Fibroblast of skin of left quadriceps (primary cell): ENCODE data around the gene SMURF2.
A peak's percentile ranks its signal among the peaks of the same experiment; 100 is the strongest.

Experiments
- DNase-seq, 2 experiments: peaks; one replicate each; pipeline ENCODE4 v3.0.0-alpha.2; 2013; ENCODE audit warnings: low read depth in 2 of 2

Gene SMURF2

GRCh38 chr17:64538508-64539130 lies 123.5 kb downstream of the SMURF2 start:
- DNase-seq = no peak

- no peak for DNase-seq
Measured at GRCh38 chr17:64537488-64537887, 124.6 kb downstream of the SMURF2 start.

- no peak for DNase-seq
Measured at GRCh38 chr17:64536913-64537312, 125.2 kb downstream of the SMURF2 start.

- no peak for DNase-seq
Measured at GRCh38 chr17:64535357-64535756, 126.8 kb downstream of the SMURF2 start.

GRCh38 chr17:64534187-64534586 lies 127.9 kb downstream of the SMURF2 start:
- no peak for DNase-seq

- DNase-seq = no peak
Measured at GRCh38 chr17:64533784-64534183, 128.3 kb downstream of the SMURF2 start.

- DNase-seq = no peak
Measured at GRCh38 chr17:64532409-64532808, 129.7 kb downstream of the SMURF2 start.

GRCh38 chr17:64531955-64532371 lies 130.1 kb downstream of the SMURF2 start:
- peak; percentile 10 to 15 for DNase-seq

- DNase-seq = no peak
Measured at GRCh38 chr17:64529221-64529620, 132.9 kb downstream of the SMURF2 start.

- no peak for DNase-seq
Measured at GRCh38 chr17:64527914-64528313, 134.2 kb downstream of the SMURF2 start.

GRCh38 chr17:64520359-64520758 lies 141.7 kb downstream of the SMURF2 start:
- no peak for DNase-seq

GRCh38 chr17:64519601-64520000 lies 142.5 kb downstream of the SMURF2 start:
- DNase-seq = no peak

GRCh38 chr17:64515829-64516228 lies 146.3 kb downstream of the SMURF2 start:
- no peak for DNase-seq

GRCh38 chr17:64515419-64515818 lies 146.7 kb downstream of the SMURF2 start:
- no peak for DNase-seq

GRCh38 chr17:64509179-64509578 lies 152.9 kb downstream of the SMURF2 start:
- DNase-seq = no peak

GRCh38 chr17:64508683-64509082 lies 153.4 kb downstream of the SMURF2 start:
- no peak for DNase-seq

GRCh38 chr17:64507413-64507782 lies 154.7 kb downstream of the SMURF2 start:
- no peak for DNase-seq

GRCh38 chr17:64506576-64507412 lies 155.3 kb downstream of the SMURF2 start, which contains the start of gene CEP95:
Gene CEP95, plus strand, starts transcription at chr17:64506977. Its CDS starts 121 bp downstream, at chr17:64507098.
- peak; percentile 96 for DNase-seq

GRCh38 chr17:64506201-64506575 lies 155.9 kb downstream of the SMURF2 start, which contains the start of gene DDX5:
Gene DDX5, minus strand, starts transcription at chr17:64506289. Its CDS starts 170 bp downstream, at chr17:64506119.
- DNase-seq = peak; percentile 90 to 92

- DNase-seq = peak; percentile 81 to 83
Measured at GRCh38 chr17:64505340-64506200, 156.5 kb downstream of the SMURF2 start.

- no peak for DNase-seq
Measured at GRCh38 chr17:64504769-64505339, 157.3 kb downstream of the SMURF2 start.
